WTC11 (cell line): ENCODE results near the gene RBM26.

Source experiments
- CTCF ChIP-seq: fragments of 200-600 bp; IDR thresholded peaks from 2 replicates; pipeline ENCODE4 v1.8.0; 2022; ENCODE audit warnings: antibody characterized with exemption
- NR3C1 ChIP-seq: sonication (generic); formaldehyde crosslinking; conservative IDR thresholded peaks from 2 replicates; pipeline ENCODE4 v1.8.1; 2023; ENCODE audit warnings: low read depth, mild to moderate bottlenecking, missing genetic modification reagents
- SMAD3 ChIP-seq: sonication (generic); formaldehyde crosslinking; IDR thresholded peaks from 2 replicates; pipeline ENCODE4 v1.8.0; 2022; ENCODE audit warnings: missing genetic modification reagents, mild to moderate bottlenecking, borderline replicate concordance
- TEAD1 ChIP-seq: sonication (generic); formaldehyde crosslinking; IDR thresholded peaks from 2 replicates; pipeline ENCODE4 v1.8.0; 2022; ENCODE audit warnings: mild to moderate bottlenecking, missing genetic modification reagents
- ZNF423 ChIP-seq: fragments of 250-450 bp; sonication (Bioruptor Pico); IDR thresholded peaks from 2 replicates; pipeline ENCODE4 v2.1.2; 2022; ENCODE audit warnings: mild to moderate bottlenecking, moderate library complexity

- no peak for TF ChIP-seq CTCF
- no peak for TF ChIP-seq NR3C1
- no peak for TF ChIP-seq ZNF423 (CRISPR knock-in tag)
- TF ChIP-seq TEAD1: no peak
- TF ChIP-seq SMAD3 (CRISPR knock-in tag): no peak
Measured at GRCh38 chr13:79320433-79320832, 85.6 kb downstream of the RBM26 start.
